OCI-LY1 (cell line): ENCODE measurements around the gene ITPRIPL2.

Experiments used
- CTCF ChIP-seq: fragments of 200-600 bp; sonication (generic), shearing (Covaris generic); IDR thresholded peaks from 2 replicates; pipeline ENCODE4 v1.5.1; 2017; ENCODE audit warnings: mild to moderate bottlenecking, antibody characterized with exemption, low read length, moderate library complexity, mixed read lengths
- EZH2 ChIP-seq: fragments of 200-600 bp; sonication (generic), shearing (Covaris generic); IDR thresholded peaks from 2 replicates; pipeline ENCODE4 v1.8.0; 2017; ENCODE audit warnings: borderline replicate concordance, mixed run types, mild to moderate bottlenecking, antibody characterized with exemption, low read length, moderate library complexity, mixed read lengths

- TF ChIP-seq CTCF (no peak), EZH2 (no peak)
These were observed 48.3 kb downstream of the ITPRIPL2 start for GRCh38 chr16:19162085-19162484.
